ENCODE measurements around the gene NR2C2.

- TF ChIP-seq CTCF (IDR thresholded peaks at IDR 0.05), result no peak
- no peak for TF ChIP-seq POLR2AphosphoS5 (IDR thresholded peaks at IDR 0.05; ENCODE audit: insufficient read depth in 1 of 2, low read depth in 1 of 2)
Observed at GRCh38 chr3:15010664-15011063, 63.3 kb downstream of the NR2C2 start.
